Tongue (tissue), 2 donors: ENCODE measurements around the gene CUX1. TPM values are rescaled to one million over a fixed set of nuclear protein-coding genes. Genes with fewer than 3 reads are reported as not detected.
"Not testable (repeated sequence)": the region's sequence is repeated elsewhere in the genome, so short reads cannot be mapped to it uniquely, and the experiment has no call there.

Source experiments
- DNase-seq: peaks from one replicate; pipeline ENCODE4 v3.0.0-alpha.2; 2015
- total RNA-seq: library from RNA; depleted of rRNA; stranded (reverse); fragments of >200 nt; gene quantifications from one replicate; pipeline ENCODE4 v1.2.3, GENCODE V29; 2014

Gene CUX1
- total RNA-seq, 1 donor from 2014 or later = 123 TPM

DNA sequence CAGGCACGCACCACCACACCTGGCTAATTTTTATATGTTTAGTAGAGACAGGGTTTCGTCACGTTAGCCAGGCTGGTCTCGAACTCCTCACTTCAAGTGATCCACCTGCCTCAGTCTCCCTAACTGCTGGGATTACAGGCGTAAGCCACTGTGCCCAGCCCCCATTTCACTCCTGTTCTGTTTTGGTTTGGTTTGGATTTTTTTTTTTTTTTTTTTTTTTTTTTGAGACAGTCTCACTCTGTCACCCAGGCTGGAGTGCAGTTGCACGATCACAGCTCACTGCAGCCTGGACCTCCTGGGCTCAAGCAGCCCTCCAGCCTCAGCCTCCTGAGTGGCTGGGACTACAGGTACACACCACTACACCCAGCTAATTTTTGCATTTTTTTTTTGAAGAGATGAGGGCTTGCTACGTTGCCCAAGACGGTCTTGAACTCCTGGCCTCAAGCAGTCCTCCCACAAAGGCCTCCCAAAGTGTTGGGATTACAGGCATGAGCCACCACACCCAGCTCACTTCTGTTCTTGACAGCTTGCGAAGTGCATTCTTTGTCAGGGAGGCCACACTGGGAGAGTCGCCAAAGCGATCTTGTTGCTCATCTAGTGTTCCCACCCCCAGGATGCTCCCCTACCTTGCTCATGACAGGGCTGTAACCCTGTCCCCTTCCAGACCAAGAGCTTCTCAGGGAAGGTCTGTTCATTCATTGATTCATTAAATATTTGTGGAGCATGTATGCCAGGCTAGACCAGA, 229.1 kb downstream of the CUX1 start:
- no peak for DNase-seq

DNA sequence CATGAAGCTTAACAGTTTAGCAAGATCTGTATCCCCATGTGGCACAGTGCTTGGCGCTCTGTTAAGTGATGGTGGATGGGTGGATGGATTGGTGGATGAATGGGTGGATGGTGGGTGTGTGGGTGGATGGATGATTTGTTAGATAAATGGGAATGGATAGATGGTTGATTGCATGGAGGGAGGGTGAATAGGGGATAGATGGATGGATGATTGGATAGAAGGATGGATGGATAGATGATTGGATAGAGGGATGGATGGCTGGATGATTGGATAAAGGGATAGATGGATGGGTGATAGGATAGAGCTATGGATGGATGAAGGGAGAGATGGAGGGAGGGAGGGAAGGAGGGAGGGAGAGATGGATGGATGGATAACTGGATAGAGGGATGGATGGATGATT, 229.7 kb downstream of the CUX1 start:
- no peak for DNase-seq

DNA sequence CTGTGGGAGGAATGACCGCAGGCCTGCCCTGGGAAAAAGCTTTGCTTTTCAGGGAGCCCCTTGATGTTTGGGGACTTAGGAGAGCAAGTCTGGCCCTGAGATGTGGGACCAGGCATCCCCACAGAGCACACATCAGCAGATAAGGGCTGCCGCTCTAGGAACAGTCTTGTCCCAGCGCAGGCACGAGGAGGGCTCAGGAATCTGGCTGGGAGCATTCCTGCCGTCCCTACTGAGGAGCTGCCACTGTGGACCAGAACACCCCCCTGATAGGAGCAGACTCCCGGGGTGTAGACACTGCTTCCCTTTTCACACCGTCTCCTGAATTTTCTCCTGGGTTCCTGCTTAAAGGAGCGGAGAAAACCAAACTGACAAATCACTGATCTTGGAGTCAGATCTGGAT, 232.3 kb downstream of the CUX1 start:
- no peak for DNase-seq

DNA sequence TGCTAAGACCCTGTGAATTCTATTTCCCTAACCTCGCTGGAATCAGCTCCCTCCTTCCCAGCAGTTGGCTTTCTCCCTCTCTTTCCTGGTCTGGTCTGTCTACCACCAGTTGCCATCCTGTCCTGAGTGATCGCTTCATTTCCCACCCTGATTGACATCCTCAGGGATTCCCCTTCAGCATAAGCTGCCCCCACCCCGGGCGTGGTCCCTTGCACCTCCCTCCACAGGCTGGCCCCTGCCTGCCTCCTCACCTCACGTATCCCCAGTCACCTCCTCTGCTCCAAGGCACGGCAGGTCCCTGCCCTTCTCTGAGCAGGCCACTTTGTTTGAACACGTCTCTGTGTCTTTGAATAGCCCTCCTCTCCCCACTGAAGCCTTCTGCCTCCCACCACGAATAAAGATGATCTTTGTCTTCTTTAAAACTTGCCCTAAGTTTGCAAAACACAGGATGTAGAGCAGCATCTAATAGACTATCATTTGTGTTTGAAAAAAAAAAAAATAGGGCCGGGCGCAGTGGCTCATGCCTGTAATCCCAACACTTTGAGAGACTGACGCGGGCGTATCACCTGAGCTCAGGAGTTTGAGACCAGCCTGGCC, 233.5 kb downstream of the CUX1 start:
- DNase-seq = no peak

DNA sequence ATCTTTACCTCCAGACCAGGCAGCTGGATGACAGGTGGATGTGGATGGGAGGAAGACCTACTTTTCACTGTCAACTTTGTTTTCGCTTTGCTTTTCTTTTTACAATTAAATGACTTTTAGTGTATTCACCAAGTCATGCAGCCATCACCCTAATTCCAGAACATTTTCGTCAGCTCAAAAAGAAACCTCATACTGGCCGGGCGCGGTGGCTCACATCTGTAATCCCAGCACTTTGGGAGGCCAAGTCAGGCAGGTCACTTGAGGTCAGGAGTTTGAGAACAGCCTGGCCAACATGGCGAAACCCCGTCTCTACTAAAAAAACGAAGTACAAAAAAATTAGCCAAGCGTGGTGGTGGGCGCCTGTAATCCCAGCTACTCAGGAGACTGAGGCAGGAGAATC, 234.3 kb downstream of the CUX1 start:
- DNase-seq = not testable (repeated sequence)

DNA sequence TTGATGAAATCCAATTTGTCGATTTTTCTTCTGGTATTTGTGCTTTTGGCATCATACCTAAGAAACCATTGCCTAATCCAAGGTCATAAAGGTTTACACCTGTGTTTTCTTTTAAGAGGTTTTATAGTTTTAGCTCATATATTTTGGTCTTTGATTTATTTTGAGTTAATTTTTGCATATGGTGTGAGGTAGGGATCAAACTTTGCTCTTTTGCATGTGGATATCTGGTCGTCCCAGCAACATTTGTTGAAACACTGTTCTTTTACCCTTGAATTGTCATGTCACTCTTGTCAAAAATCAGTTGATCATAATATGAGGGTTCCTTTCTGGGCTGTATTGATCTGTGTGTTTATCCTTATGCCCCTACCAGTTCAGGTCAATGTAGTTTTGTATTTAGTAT, 236.7 kb downstream of the CUX1 start:
- DNase-seq = no peak

DNA sequence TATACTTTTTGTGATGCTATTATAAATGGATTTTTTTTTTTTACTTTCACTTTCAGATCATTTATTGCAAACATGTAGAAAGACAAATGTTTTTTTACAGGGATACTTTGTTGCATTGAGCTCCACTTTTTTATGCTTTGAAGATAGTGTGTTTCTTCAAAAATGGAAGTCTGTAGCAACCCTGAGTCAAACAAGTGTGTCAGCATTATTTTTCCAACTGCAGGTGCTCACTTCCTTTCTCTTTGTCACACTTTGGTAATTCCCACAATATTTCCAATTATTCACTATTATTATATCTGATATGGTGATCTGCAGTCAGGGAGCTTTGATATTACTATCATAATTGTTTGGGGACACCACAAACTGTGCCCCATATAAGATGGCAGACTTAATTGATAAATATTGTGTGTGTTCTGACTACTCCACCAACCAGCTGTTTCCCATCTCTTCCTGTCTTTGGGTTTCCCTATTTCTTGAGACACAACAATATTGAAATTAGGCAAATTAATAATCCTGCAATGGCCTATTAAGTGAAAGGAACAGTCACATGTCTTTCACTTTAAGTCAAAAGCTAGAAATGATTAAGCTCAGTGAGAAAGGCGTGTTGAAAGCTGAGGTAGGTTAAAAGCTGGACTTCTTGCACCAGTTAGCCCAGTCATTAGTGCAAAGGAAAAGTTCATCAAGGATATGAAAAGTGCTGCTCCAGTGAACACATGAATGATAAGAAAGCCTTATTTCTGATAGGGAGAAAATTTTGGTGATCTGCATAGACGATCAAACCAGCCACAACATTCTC, 238.0 kb downstream of the CUX1 start:
- DNase-seq = no peak

DNA sequence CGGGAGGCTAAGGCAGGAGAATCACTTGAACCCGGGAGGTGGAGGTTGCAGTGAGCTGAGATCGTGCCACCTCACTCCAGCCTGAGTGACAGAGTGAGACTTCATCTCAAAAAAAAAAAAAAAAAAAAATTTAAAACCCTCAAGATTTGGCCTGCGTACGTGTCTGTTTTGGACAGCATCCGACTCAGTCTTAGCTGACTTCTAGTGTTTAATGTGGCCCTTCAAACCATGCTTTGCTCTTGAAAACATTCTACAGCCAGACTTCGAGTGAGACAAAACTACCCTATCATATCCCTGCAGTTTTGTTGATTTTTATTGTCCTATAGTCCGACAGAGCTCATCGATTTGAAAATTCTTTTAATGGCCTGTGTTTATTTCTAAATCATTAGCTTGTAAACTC, 242.1 kb downstream of the CUX1 start:
- no peak for DNase-seq

DNA sequence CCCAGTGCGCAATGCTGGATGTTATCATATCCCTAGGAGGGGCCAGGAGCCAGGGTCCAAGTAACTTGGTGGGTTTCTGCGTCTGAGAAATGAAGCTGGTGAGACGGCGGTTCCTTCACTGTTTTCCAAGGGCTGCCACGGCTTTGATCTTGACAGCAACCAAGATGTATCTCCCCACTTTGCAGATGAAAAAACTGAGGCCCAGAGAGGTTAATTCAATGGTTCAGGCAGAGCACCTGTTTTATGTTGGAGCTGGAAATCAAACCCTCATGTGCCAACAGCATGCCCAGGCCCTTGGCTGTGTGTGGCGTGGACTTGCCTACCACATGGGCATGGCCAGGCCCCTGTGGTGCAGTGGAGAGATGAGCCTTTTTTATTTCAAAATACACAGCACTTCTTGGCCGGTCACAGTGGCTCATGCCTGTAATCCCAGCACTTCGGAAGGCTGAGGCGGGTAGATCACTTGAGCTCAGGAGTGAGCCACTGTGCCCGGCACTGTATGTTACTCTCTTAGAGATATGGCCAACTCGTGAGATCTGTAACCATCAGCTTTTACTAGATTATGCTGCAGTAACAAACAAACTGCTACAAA, 244.0 kb downstream of the CUX1 start:
- no peak for DNase-seq

DNA sequence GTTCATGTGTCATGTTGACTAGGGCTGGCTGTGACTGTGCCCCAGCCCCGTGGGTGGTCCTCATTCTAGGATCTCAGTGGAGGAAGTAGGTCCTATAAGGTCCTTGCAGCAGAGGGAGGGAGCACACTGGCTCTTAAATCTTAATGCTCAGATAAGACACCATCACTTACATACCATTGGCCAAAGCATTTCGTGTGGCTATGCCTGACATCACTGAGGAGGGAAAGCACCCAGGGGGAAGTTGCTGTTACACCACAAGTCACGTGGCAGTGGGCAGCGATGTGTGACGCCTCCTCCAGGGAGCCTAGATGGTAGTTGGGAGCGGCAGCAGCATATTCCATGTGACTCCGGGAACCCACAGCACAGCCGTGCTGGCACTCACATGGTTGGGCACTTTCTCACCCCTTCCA, 244.6 kb downstream of the CUX1 start:
- no peak for DNase-seq

DNA sequence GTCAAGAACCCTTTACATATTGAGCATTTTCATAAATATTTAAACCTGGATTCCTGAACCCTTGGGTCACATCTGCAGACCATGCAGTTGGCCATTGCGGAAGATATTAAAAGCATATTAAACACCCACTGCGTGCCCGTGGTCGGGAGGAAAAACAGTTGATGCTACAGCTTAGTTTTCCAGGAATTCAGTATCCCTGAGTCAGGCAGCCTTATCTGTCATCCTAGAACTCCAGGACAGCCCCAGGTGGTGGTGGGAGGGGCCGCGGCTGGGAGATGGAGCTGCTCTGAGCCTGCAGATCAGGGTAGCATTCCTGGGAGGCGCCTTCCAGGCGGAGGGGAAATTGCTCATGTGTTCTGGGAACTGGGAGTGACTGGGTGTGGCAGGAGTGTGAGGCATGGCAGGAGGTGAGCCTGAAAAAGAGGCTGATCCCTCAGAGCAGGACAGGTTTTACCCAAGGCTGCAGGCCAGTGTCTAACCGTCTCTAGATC, 246.3 kb downstream of the CUX1 start:
- no peak for DNase-seq

DNA sequence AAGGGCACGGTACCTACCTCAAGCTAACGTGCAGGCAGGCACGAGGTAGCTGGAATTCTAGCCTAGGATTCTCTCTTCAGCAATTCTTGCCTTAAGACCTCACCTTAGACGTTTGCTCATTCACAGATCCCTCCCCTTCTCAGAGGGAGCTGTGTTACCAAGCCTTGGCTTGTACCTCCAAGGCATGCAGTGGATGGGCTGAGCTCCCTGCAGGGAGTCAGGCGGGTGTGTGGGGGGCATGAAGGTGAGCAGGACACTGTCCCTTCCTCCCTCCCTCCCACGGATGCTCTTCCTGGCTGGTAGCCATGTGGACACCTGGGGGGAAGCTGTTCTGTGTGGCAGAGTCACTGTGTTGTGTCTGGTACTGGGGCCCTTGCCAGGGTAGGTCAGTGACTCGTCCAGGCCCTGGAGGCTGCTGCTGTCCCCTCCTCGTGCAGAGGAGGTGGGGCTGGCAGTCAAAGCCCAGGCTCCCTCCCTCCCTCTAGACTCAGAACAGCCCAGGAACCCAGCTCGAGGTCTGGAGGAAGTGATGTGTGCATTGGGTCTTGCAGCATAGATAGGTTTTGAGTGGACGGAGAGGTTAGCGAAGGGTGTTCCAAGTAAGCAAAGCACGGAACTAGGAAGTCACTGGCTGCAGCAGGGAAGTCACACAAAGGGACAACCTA, 247.1 kb downstream of the CUX1 start:
- no peak for DNase-seq

DNA sequence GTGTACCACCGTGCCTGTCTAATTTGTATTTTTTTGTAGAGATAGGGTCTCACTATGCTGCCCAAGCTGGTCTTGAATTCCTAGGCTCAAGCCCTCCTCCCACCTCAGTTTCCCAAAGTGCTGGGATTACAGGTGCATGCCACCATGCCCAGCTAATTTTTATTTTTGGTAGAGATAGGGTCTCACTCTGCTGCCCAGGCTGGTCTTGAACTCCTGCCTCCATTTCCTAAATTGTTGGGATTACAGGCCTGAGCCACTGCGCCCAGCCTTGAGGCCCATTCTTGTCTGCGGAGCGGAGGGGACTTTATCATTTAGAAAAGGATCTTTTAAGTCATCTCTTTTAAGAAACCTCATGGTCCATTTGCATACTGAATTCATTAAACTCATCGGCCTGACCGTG, 247.8 kb downstream of the CUX1 start:
- no peak for DNase-seq

DNA sequence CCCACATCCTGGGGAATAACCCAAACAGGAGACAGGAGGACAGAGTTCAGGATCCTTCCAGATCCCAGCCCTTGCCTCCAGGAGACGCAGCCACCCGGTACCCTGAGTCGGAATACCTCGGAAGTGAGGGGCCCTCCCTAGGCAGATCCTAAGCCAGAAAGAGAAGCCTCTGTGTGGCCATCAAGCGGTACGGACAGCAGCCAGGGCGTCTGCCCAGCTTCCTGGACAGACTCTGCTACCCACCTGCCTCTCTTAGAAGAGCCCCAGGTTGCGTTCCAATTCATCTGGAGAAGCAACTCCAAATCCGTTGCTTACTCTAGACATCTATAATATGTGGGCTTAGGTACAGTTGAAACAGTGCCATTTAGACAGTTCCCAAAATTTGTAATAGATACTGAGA, 249.1 kb downstream of the CUX1 start:
- DNase-seq = peak; percentile 43

DNA sequence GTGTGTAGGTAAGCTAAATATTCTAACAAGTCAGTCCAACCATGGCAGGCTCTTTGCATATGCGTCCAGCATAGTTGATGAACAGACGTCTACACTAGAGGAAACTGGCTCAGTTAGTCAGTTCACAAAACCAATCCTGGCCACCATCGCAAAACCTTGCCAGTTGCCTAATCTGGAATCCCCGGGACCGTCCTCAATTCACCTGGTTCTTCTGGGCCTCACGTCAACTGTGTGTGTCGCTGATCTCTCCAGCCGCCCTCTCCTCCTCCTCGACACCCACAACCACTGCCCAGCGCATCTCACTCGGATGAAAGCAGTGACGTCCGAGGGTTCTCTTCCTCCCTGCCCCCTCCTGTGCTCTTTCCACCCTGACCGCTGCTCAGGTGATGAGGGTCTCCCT, 251.4 kb downstream of the CUX1 start:
- DNase-seq = no peak

DNA sequence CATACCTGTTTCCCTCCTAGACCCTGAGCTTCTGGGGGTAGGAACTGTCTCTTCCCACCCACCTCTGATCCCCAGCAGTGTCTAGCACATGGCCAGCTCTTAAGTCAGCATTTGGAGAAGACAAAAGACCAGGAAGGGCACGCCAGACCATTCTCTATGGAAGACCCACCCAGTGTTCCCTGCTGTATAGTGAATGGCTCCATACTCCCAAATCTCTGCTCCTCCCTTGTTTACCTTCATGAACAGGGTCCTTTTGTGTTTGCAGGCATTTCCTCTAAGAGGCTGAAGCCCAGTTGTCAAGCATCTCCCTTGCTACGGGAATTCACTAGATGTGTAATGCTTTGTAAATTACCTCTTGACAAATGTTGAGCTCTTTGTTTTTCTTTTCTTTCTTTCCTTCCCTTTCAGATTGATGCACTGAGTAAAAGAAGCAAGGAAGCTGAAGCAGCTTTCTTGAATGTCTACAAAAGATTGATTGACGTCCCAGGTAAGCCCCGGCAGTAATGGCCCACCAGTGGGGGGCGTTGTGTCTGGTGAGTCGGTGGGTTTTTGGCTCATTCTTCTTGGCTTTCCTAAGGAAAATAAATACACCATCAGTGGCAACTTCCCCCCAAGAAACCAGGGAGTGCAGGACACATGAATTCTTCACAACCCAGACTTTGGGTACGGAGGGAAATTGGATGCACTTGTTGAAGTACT, 252.7 kb downstream of the CUX1 start:
- no peak for DNase-seq

DNA sequence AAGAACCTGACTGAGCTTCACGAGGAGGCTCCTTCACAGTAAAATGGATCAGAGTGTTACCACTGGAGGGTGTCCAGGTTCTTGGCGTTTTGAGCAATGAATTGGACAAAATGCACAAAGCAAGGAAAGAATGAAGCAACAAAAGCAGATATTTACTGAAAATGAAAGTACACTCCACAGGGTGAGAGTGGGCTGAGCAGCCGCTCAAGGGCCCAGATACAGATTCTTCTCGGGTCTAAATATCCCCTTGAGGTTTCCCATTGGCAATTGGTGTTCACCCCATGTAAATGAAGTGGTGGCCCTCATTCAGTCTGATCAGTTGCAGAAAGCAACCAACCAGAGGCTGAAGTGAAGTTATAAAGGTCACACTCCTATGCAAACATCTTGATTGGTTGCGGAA, 254.6 kb downstream of the CUX1 start:
- no peak for DNase-seq

DNA sequence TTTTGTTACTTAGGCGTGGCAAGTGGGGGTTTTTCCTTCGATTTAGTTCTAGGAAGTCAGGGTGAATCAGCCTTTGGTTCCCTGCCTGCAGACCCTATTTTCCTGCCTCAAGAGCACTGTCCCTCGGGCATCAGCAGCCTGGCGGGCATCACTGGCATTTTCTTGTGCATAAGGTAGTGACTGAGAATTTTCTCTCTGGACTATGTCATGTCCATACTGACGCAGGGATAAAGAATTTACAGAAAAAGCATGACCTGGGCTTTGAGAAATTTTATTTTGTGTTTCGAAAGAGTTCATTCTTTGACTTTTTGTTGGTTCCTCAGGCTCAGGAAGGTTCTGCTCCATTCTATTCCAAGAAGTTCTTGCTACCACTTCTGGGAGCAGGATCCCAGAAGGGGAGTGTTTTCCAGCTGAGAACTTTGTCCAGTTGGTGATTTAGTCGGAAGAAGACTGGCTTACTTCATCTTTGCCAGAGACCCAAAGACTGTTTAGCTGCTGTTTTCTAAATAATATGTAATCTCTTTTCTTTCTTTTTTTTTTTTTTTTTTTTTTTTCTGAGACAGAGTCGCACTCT, 255.3 kb downstream of the CUX1 start:
- DNase-seq = no peak

DNA sequence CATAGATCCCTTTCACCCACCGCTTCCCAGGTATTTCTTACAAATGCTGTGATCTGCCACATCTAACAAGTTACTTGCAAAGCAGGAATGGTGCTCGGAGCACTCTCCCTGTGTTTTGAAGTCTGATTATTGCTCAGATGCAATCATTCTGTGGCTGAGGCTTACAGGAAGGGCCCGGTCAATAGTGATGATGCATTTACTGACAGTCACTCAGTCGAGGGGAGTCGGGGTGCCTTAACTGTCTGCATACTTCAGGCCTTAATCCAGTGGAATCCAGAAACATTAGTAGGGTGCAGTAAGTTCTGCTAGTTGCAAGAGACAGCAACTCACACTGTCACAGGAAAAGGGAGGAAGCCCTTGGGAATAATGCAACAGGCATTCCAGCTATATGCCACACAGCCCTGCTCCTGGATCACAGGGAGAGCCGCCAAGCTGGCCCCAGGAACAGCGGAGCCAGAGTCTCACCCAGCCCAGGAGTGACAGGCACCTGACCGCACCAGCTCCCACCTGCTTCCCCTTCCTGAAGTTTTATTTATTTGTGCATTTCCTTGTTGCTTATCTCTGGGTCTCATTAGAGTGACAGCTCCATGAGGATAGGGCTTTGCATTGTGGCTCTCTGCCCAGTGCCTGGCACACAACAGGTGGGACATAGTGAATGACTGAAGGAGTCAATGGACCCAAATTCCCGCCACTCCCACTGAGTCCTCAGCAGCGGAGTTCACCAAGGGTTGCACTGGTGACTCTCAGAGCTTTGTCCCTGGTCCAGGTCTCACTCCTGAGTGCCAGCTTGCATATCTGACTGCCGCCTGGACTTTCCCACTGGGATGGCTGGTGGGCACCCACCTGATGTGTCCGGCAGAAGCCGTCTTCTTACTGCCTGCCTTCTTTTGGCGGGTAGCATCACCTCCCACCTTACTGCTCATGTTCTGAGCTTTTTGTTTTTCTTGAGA, 256.8 kb downstream of the CUX1 start:
- no peak for DNase-seq

DNA sequence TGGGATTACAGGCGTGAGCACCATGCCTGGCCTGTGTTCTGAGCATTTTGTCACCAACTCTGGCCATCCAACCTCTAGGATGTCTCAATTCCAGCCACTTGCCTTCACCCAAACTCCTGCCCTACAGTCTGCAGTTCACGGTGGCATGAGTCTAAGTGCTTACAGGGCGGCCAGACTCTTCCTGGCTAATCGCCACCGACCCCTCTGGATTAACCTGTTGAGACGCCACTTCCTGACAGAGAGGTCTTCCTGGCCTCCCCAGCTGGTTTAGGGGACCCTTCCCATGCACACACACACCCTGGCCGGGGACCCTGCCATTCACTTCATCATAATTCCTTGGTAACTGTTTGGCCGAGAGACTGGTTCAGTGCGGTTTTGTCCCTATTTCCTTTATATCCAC, 257.7 kb downstream of the CUX1 start:
- no peak for DNase-seq
